HL-60 (cell line): ENCODE data around the gene ANGPT4.
A peak's percentile ranks its signal among the peaks of the same experiment; 100 is the strongest.
"Not testable (repeated sequence)": the region's sequence is repeated elsewhere in the genome, so short reads cannot be mapped to it uniquely, and the experiment has no call there.

Experiments used
- DNase-seq, 2 experiments: peaks; one replicate each; pipeline ENCODE4 v3.0.0-alpha.2; 2010 to 2020; ENCODE audit warnings: low read depth in 1 of 2, low spot score in 1 of 2
- H3K27ac ChIP-seq: fragments of 250-450 bp; sonication (Bioruptor Pico); replicated peaks from 2 replicates; pipeline ENCODE4 v1.5.1; 2020; ENCODE audit warnings: mild to moderate bottlenecking, moderate library complexity
- H3K27me3 ChIP-seq: fragments of 250-450 bp; sonication (Bioruptor Pico); 2 replicates; pipeline ENCODE4 v1.5.1; 2021; ENCODE audit warnings: mild to moderate bottlenecking, moderate library complexity; ENCODE audit not compliant: insufficient read depth, poor library complexity, severe bottlenecking
- H3K4me3 ChIP-seq: replicated peaks from 2 replicates; pipeline ENCODE4 v1.5.1; 2011; ENCODE audit warnings: mild to moderate bottlenecking, control low read depth, low read length; ENCODE audit not compliant: insufficient read depth
- CTCF ChIP-seq: IDR thresholded peaks from one replicate; pipeline ENCODE4 v1.5.1; 2011; ENCODE audit warnings: low read length, control low read depth, inconsistent platforms; ENCODE audit not compliant: insufficient read depth
- GABPA ChIP-seq: IDR thresholded peaks from 2 replicates; pipeline ENCODE4 v1.6.1; 2012; ENCODE audit warnings: low read depth
- POLR2AphosphoS5 ChIP-seq: IDR thresholded peaks from 2 replicates; pipeline ENCODE4 v1.6.1; 2012; ENCODE audit warnings: low read depth
- REST ChIP-seq: IDR thresholded peaks from 2 replicates; pipeline ENCODE4 v1.6.1; 2012; ENCODE audit warnings: low read depth; ENCODE audit not compliant: insufficient replicate concordance
- SPI1 ChIP-seq: IDR thresholded peaks from 2 replicates; pipeline ENCODE4 v1.6.1; 2012; ENCODE audit warnings: low read depth, mild to moderate bottlenecking, borderline replicate concordance

The ANGPT4 gene

GRCh38 chr20:829551-829950 is 86.6 kb downstream of the ANGPT4 start:
- H3K27me3 ChIP-seq, result no peaks in the 10 kb centered on the region
- peak in 1 of 2 experiments; percentile 49 for DNase-seq
- H3K27ac ChIP-seq, result peak overlapping the region; percentile 56
- TF ChIP-seq SPI1 (peak; percentile 15; the same call in 1 of the 2 replicates), POLR2AphosphoS5 (no peak)
- no peak overlapping the region for H3K4me3 ChIP-seq

- TF ChIP-seq SPI1 (no peak), REST (no peak), POLR2AphosphoS5 (no peak), GABPA (no peak), CTCF (no peak)
- H3K27ac ChIP-seq, result peak overlapping the region; percentile 56
- no peaks in the 10 kb centered on the region for H3K27me3 ChIP-seq
- DNase-seq, result peak in 1 of 2 experiments; percentile 36
- no peak overlapping the region for H3K4me3 ChIP-seq
Observed at GRCh38 chr20:828987-829386, 87.1 kb downstream of the ANGPT4 start.

GRCh38 chr20:827981-828380 is 88.2 kb downstream of the ANGPT4 start:
- not testable (repeated sequence) for H3K27me3 ChIP-seq, H3K4me3 ChIP-seq, DNase-seq, H3K27ac ChIP-seq

GRCh38 chr20:826695-827323 is 89.3 kb downstream of the ANGPT4 start:
- no peak for DNase-seq
- H3K27me3 ChIP-seq, result no peaks in the 10 kb centered on the region
- TF ChIP-seq POLR2AphosphoS5 (no peak), REST (no peak)
- no peak overlapping the region for H3K4me3 ChIP-seq
- no peak overlapping the region for H3K27ac ChIP-seq

GRCh38 chr20:825710-826421 is 90.3 kb downstream of the ANGPT4 start:
- no peak overlapping the region for H3K4me3 ChIP-seq
- DNase-seq, result no peak
- H3K27ac ChIP-seq, result no peak overlapping the region
- no peak for TF ChIP-seq SPI1
- no peak for TF ChIP-seq POLR2AphosphoS5
- TF ChIP-seq CTCF, result no peak
- TF ChIP-seq REST, result no peak
- no peak for TF ChIP-seq GABPA
- H3K27me3 ChIP-seq, result no peaks in the 10 kb centered on the region
